Measurements from ENCODE around the gene B3GLCT. TPM values are rescaled to one million over a fixed set of nuclear protein-coding genes. Genes with fewer than 3 reads are reported as not detected.

Gene B3GLCT
- total and polyA plus RNA-seq, 4 donors = 1.5 to 3.6 (median 2.2) TPM

- no peak for TF ChIP-seq ZBTB33 (IDR thresholded peaks at IDR 0.05)
These were observed 27.8 kb upstream of the B3GLCT start (continued) for GRCh38 chr13:31172001-31172400.

- H3K27me3 ChIP-seq (ENCODE audit: control insufficient read depth in 4 of 4, insufficient read depth in 4 of 4, low read length in 3 of 4) = no peaks in the 10 kb centered on the region
- H3K36me3 ChIP-seq (ENCODE audit: control insufficient read depth in 4 of 4, insufficient read depth in 3 of 4, low read depth in 1 of 4, low read length in 3 of 4) = no peaks in the 10 kb centered on the region
- no peaks in the 10 kb centered on the region for H3K9me3 ChIP-seq (ENCODE audit: control insufficient read depth in 4 of 4, low read length in 3 of 4)
- no peak for TF ChIP-seq JUND (IDR thresholded peaks at IDR 0.05)
- no peaks in the 10 kb centered on the region for H3K4me1 ChIP-seq (ENCODE audit: control insufficient read depth in 4 of 4, insufficient read depth in 4 of 4, low read length in 3 of 4)
- no peak overlapping the region for H3K9ac ChIP-seq (ENCODE audit: low read depth in 1 of 2, low read length in 2 of 2)
- no peak for DNase-seq (ENCODE audit: low spot score)
- H3K4me3 ChIP-seq (ENCODE audit: low read depth in 1 of 3, low read length in 3 of 3) = no peak overlapping the region
- whole genome bisulfite sequencing = 87% methylated on average over 2 of the region's 2 CpGs
- H3K27ac ChIP-seq (ENCODE audit: low read depth in 1 of 2, low read length in 2 of 2) = no peak overlapping the region
These were observed 27.2 kb upstream of the B3GLCT start for GRCh38 chr13:31172535-31172934.

- Histone ChIP-seq H3K36me3 (ENCODE audit: control insufficient read depth in 4 of 4, insufficient read depth in 3 of 4, low read depth in 1 of 4, low read length in 3 of 4) (no peaks in the 10 kb centered on the region), H3K27me3 (ENCODE audit: control insufficient read depth in 4 of 4, insufficient read depth in 4 of 4, low read length in 3 of 4) (no peaks in the 10 kb centered on the region), H3K9me3 (ENCODE audit: control insufficient read depth in 4 of 4, low read length in 3 of 4) (no peaks in the 10 kb centered on the region), H3K4me3 (ENCODE audit: low read depth in 1 of 3, low read length in 3 of 3) (no peak overlapping the region), H3K4me1 (ENCODE audit: control insufficient read depth in 4 of 4, insufficient read depth in 4 of 4, low read length in 3 of 4) (no peaks in the 10 kb centered on the region), H3K9ac (ENCODE audit: low read depth in 1 of 2, low read length in 2 of 2) (no peak overlapping the region), H3K27ac (ENCODE audit: low read depth in 1 of 2, low read length in 2 of 2) (no peak overlapping the region)
- no peak for DNase-seq (ENCODE audit: low spot score)
- 80% methylated on average over 3 of the region's 3 CpGs for WGBS
- TF ChIP-seq JUND (IDR thresholded peaks at IDR 0.05) = no peak
- TF ChIP-seq HNF4A (conservative IDR thresholded peaks at IDR 0.05) = no peak
- TF ChIP-seq MAX (IDR thresholded peaks at IDR 0.05) = no peak
- TF ChIP-seq REST (IDR thresholded peaks at IDR 0.05) = no peak
- no peak for TF ChIP-seq TAF1 (conservative IDR thresholded peaks at IDR 0.05)
- no peak for TF ChIP-seq RAD21 (IDR thresholded peaks at IDR 0.05)
- TF ChIP-seq HNF4G (IDR thresholded peaks at IDR 0.05) = no peak
- TF ChIP-seq CTCF (IDR thresholded peaks at IDR 0.05; ENCODE audit: low read depth, low read length, missing input control) = no peak
- TF ChIP-seq GABPA (IDR thresholded peaks at IDR 0.05 in 1 of 2, conservative IDR thresholded peaks at IDR 0.05 in 1 of 2) = no peak
- TF ChIP-seq FOXA1 (IDR thresholded peaks at IDR 0.05) = no peak
- TF ChIP-seq EGR1 (IDR thresholded peaks at IDR 0.05; ENCODE audit: low read depth in 2 of 2) = no peak
- no peak for TF ChIP-seq FOXA2 (IDR thresholded peaks at IDR 0.05)
- TF ChIP-seq YY1 (IDR thresholded peaks at IDR 0.05) = no peak
- no peak for TF ChIP-seq RXRA (IDR thresholded peaks at IDR 0.05)
- no peak for TF ChIP-seq ZBTB33 (IDR thresholded peaks at IDR 0.05)
- no peak for TF ChIP-seq ATF3 (IDR thresholded peaks at IDR 0.05)
These were observed 25.8 kb upstream of the B3GLCT start for GRCh38 chr13:31174018-31174417.

Data from liver (tissue), 9 donors.